ENCODE measurements around the gene PRDX5.

DNA sequence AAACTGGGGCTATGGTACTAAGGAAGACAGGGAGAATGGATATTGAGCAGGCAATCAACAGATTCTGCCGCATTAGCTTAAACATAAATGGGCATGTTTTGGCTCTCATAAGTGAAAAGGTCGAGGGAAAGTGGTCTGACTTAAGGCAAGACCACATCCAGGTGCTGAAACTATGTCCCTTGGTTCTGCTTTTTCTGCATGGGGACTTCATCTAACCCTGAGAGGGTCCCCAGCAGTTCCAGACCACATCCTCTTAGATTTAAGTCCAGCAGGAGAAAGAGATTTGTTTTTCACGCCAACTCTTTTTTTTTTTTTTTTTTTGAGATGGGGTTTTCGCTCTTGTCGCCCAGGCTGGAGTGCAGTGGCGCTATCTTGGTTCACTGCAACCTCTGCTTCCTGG is 46.5 kb downstream of the PRDX5 start:
- TF ChIP-seq CTCF (conservative IDR thresholded peaks at IDR 0.05; ENCODE audit: low read length) (no peak), EZH2phosphoT487 (IDR thresholded peaks at IDR 0.05; ENCODE audit: borderline replicate concordance) (no peak)
